ENCODE measurements around the gene ZBTB16.

DNA sequence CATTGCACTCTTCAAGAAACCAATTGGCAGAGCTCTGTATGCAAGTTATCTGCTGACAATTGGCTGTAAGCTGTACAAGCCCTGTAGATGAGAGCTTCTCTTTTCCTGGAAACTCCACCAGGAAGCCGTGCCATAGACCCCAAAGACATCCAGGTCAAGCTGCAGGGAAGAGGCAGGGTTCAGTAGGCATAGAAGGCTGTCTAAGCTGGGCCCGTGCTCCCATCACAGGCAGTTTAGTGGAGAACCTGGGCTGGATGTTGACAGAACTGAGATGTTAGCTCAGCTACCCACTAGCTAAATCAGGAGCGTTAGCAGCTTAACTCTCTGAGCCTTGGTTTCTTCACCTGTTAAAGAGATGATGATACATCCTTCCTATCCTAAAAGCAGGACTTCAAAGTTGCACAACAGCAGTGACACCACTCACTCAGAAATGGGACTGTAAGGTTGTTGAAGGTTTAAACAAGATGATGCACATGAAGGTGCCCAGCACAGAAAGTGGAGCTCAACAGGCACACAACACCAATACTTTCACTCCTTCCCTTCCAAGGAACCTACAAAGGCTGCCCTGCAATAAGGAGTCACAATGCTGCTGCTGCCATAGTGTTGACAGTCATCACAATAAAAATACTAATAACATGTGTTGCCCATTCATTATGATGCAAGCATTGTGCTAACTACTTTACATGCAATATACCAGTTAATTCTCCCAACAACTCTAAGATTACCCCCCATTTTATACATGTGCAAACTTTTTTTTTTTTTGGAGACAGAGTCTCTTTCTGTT is 115.4 kb downstream of the ZBTB16 start:
- TF ChIP-seq, protein P1, sequence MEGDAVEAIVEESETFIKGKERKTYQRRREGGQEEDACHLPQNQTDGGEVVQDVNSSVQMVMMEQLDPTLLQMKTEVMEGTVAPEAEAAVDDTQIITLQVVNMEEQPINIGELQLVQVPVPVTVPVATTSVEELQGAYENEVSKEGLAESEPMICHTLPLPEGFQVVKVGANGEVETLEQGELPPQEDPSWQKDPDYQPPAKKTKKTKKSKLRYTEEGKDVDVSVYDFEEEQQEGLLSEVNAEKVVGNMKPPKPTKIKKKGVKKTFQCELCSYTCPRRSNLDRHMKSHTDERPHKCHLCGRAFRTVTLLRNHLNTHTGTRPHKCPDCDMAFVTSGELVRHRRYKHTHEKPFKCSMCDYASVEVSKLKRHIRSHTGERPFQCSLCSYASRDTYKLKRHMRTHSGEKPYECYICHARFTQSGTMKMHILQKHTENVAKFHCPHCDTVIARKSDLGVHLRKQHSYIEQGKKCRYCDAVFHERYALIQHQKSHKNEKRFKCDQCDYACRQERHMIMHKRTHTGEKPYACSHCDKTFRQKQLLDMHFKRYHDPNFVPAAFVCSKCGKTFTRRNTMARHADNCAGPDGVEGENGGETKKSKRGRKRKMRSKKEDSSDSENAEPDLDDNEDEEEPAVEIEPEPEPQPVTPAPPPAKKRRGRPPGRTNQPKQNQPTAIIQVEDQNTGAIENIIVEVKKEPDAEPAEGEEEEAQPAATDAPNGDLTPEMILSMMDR (IDR thresholded peaks at IDR 0.05) = no peak
- TF ChIP-seq EZH2 (IDR thresholded peaks at IDR 0.05) = no peak
- no peak for TF ChIP-seq EZH2phosphoT487 (IDR thresholded peaks at IDR 0.05)

All from neural progenitor cell (in vitro differentiated cells).